SU-DHL-6 (cell line): ENCODE results near the gene OTOS.

Source experiments
- H2AFZ ChIP-seq: fragments of 200-600 bp; sonication (generic); 2 replicates; pipeline ENCODE4 v1.6.1; 2014; ENCODE audit warnings: low read depth, mild to moderate bottlenecking, moderate library complexity, mixed read lengths, antibody characterized with exemption, low read length; ENCODE audit not compliant: severe bottlenecking
- H3F3A ChIP-seq: fragments of 200-600 bp; shearing (Covaris generic); 2 replicates; pipeline ENCODE4 v1.6.0; 2016; ENCODE audit warnings: antibody characterized with exemption, mild to moderate bottlenecking; ENCODE audit not compliant: insufficient read depth
- H3K27ac ChIP-seq: fragments of 200-600 bp; sonication (generic); 2 replicates; pipeline ENCODE4 v1.5.1; 2016; ENCODE audit warnings: low read depth, mild to moderate bottlenecking, low read length, moderate library complexity, mixed read lengths
- H3K27me3 ChIP-seq: fragments of 200-600 bp; sonication (generic), shearing (Covaris generic); 2 replicates; pipeline ENCODE4 v1.6.0; 2014; ENCODE audit warnings: mild to moderate bottlenecking, low read length
- H3K36me3 ChIP-seq: fragments of 200-600 bp; sonication (generic); 2 replicates; pipeline ENCODE4 v1.6.1; 2014; ENCODE audit warnings: mild to moderate bottlenecking, low read length, mixed read lengths
- H3K4me2 ChIP-seq: fragments of 300-600, 200-600 bp; shearing (Covaris generic), sonication (generic); 2 replicates; pipeline ENCODE4 v1.6.0; 2014; ENCODE audit warnings: low read length, low read depth, mild to moderate bottlenecking; ENCODE audit not compliant: poor library complexity, severe bottlenecking
- H3K4me3 ChIP-seq: fragments of 200-600 bp; sonication (generic); 2 replicates; pipeline ENCODE4 v1.5.1; 2014; ENCODE audit warnings: antibody characterized with exemption, low read length, mild to moderate bottlenecking, mixed read lengths; ENCODE audit not compliant: insufficient read depth, poor library complexity, severe bottlenecking
- H3K79me2 ChIP-seq: fragments of 200-600 bp; sonication (generic); 2 replicates; pipeline ENCODE4 v1.6.1; 2014; ENCODE audit warnings: mild to moderate bottlenecking, low read length, moderate library complexity; ENCODE audit not compliant: insufficient read depth
- H3K9ac ChIP-seq: fragments of 200-600 bp; sonication (generic); 2 replicates; pipeline ENCODE4 v1.7.0; 2014; ENCODE audit warnings: mild to moderate bottlenecking, low read length
- H3K9me2 ChIP-seq: fragments of 200-600 bp; sonication (generic); replicated peaks from 2 replicates; pipeline ENCODE4 v1.6.1; 2014; ENCODE audit warnings: low read length; ENCODE audit not compliant: insufficient read depth
- H3K9me3 ChIP-seq: fragments of 200-600 bp; sonication (generic); 2 replicates; pipeline ENCODE4 v1.6.1; 2014; ENCODE audit warnings: low read length, mixed read lengths; ENCODE audit not compliant: insufficient read depth
- H4K20me1 ChIP-seq: fragments of 200-600 bp; sonication (generic); 2 replicates; pipeline ENCODE4 v1.6.1; 2014; ENCODE audit warnings: low read depth, mild to moderate bottlenecking, antibody characterized with exemption, low read length, moderate library complexity, mixed read lengths
- EZH2phosphoT487 ChIP-seq: fragments of 200-600 bp; sonication (generic), shearing (Covaris generic); conservative IDR thresholded peaks from 2 replicates; pipeline ENCODE4 v1.6.1; 2018; ENCODE audit warnings: mild to moderate bottlenecking, antibody characterized with exemption, low read length, moderate library complexity, mixed read lengths
- TF ChIP-seq, protein P1 (sequence below): fragments of 200-600 bp; sonication (generic); IDR thresholded peaks from one replicate; pipeline ENCODE4 v1.5.1; 2017; ENCODE audit warnings: antibody characterized with exemption, mild to moderate bottlenecking, low read length, moderate library complexity; ENCODE audit not compliant: insufficient read depth, poor library complexity, severe bottlenecking

Gene OTOS

GRCh38 chr2:240126731-240127130, 13.7 kb downstream of the OTOS start:
- no peak overlapping the region for H3K27ac ChIP-seq
- no peaks in the 10 kb centered on the region for H3F3A ChIP-seq
- H3K9ac ChIP-seq: no peak overlapping the region
- no peaks in the 10 kb centered on the region for H4K20me1 ChIP-seq
- H3K4me2 ChIP-seq: no peak overlapping the region
- no peak overlapping the region for H2AFZ ChIP-seq
- no peaks in the 10 kb centered on the region for H3K27me3 ChIP-seq
- no peak overlapping the region for H3K4me3 ChIP-seq
- TF ChIP-seq EZH2phosphoT487: no peak
- TF ChIP-seq, protein P1, sequence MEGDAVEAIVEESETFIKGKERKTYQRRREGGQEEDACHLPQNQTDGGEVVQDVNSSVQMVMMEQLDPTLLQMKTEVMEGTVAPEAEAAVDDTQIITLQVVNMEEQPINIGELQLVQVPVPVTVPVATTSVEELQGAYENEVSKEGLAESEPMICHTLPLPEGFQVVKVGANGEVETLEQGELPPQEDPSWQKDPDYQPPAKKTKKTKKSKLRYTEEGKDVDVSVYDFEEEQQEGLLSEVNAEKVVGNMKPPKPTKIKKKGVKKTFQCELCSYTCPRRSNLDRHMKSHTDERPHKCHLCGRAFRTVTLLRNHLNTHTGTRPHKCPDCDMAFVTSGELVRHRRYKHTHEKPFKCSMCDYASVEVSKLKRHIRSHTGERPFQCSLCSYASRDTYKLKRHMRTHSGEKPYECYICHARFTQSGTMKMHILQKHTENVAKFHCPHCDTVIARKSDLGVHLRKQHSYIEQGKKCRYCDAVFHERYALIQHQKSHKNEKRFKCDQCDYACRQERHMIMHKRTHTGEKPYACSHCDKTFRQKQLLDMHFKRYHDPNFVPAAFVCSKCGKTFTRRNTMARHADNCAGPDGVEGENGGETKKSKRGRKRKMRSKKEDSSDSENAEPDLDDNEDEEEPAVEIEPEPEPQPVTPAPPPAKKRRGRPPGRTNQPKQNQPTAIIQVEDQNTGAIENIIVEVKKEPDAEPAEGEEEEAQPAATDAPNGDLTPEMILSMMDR: no peak
- H3K9me2 ChIP-seq: no peaks in the 10 kb centered on the region
- no peaks in the 10 kb centered on the region for H3K79me2 ChIP-seq
- H3K9me3 ChIP-seq: no peaks in the 10 kb centered on the region
- H3K36me3 ChIP-seq: no peaks in the 10 kb centered on the region

GRCh38 chr2:240125742-240126141, 14.7 kb downstream of the OTOS start:
- Histone ChIP-seq H4K20me1 (no peaks in the 10 kb centered on the region), H2AFZ (no peak overlapping the region), H3K4me3 (no peak overlapping the region), H3K36me3 (no peaks in the 10 kb centered on the region), H3K9me3 (no peaks in the 10 kb centered on the region), H3K79me2 (no peaks in the 10 kb centered on the region), H3K27ac (no peak overlapping the region), H3F3A (no peaks in the 10 kb centered on the region), H3K27me3 (no peaks in the 10 kb centered on the region), H3K4me2 (no peak overlapping the region), H3K9me2 (no peaks in the 10 kb centered on the region), H3K9ac (no peak overlapping the region)
- no peak for TF ChIP-seq EZH2phosphoT487
- TF ChIP-seq, protein P1: no peak

- TF ChIP-seq EZH2phosphoT487: no peak
- TF ChIP-seq, protein P1: no peak
- Histone ChIP-seq H3K9ac (no peak overlapping the region), H3K27ac (no peak overlapping the region), H3K27me3 (no peaks in the 10 kb centered on the region), H4K20me1 (no peaks in the 10 kb centered on the region), H3K9me3 (no peaks in the 10 kb centered on the region), H3K79me2 (no peaks in the 10 kb centered on the region), H3K4me3 (no peak overlapping the region), H3K9me2 (no peaks in the 10 kb centered on the region), H3K36me3 (no peaks in the 10 kb centered on the region), H3K4me2 (no peak overlapping the region), H2AFZ (no peak overlapping the region), H3F3A (no peaks in the 10 kb centered on the region)
Observed at GRCh38 chr2:240124651-240125030, 15.8 kb downstream of the OTOS start.
